Osteoblast (primary cell): ENCODE results near the gene JCAD. TPM values are rescaled to one million over a fixed set of nuclear protein-coding genes. Genes with fewer than 3 reads are reported as not detected.
"Not testable (repeated sequence)": the region's sequence is repeated elsewhere in the genome, so short reads cannot be mapped to it uniquely, and the experiment has no call there.

Experiments
- DNase-seq: peaks from one replicate; pipeline ENCODE4 v3.0.0; 2011; ENCODE audit warnings: low spot score, mixed read lengths; ENCODE audit not compliant: insufficient read length; ENCODE audit errors: missing footprints
- H2AFZ ChIP-seq: 2 replicates; pipeline ENCODE4 v1.6.0; 2011; ENCODE audit warnings: mild to moderate bottlenecking, low read length
- H3K27ac ChIP-seq: 2 replicates; pipeline ENCODE4 v1.5.1; 2011; ENCODE audit warnings: mild to moderate bottlenecking, low read depth, low read length, moderate library complexity
- H3K27me3 ChIP-seq: 2 replicates; pipeline ENCODE4 v1.6.0; 2012; ENCODE audit warnings: mild to moderate bottlenecking, control low read depth, inconsistent platforms, low read length, moderate library complexity; ENCODE audit not compliant: insufficient read depth
- H3K36me3 ChIP-seq: 2 replicates; pipeline ENCODE4 v1.5.1; 2011; ENCODE audit warnings: mild to moderate bottlenecking, low read length, control low read depth, moderate library complexity; ENCODE audit not compliant: insufficient read depth
- H3K4me1 ChIP-seq: 2 replicates; pipeline ENCODE4 v1.5.1; 2011; ENCODE audit warnings: mild to moderate bottlenecking, low read length, control low read depth, moderate library complexity; ENCODE audit not compliant: insufficient read depth
- H3K4me2 ChIP-seq: 2 replicates; pipeline ENCODE4 v1.6.0; 2011; ENCODE audit warnings: mild to moderate bottlenecking, low read length; ENCODE audit not compliant: insufficient read depth
- H3K4me3 ChIP-seq: fragments of 200-600 bp; sonication (generic); 3 replicates; pipeline ENCODE4 v1.5.1; 2012; ENCODE audit warnings: mild to moderate bottlenecking, low read length, inconsistent platforms; ENCODE audit not compliant: insufficient read depth
- H3K79me2 ChIP-seq: 2 replicates; pipeline ENCODE4 v1.6.0; 2012; ENCODE audit warnings: mild to moderate bottlenecking, low read length, control low read depth, inconsistent platforms; ENCODE audit not compliant: insufficient read depth
- H3K9me3 ChIP-seq: 2 replicates; pipeline ENCODE4 v1.5.1; 2011; ENCODE audit warnings: low read depth, low read length, control low read depth
- H4K20me1 ChIP-seq: 2 replicates; pipeline ENCODE4 v1.6.0; 2012; ENCODE audit warnings: mild to moderate bottlenecking, low read length, control low read depth; ENCODE audit not compliant: insufficient read depth
- CTCF ChIP-seq: IDR thresholded peaks from 2 replicates; pipeline ENCODE4 v1.5.1; 2011; ENCODE audit warnings: mild to moderate bottlenecking, low read depth, low read length, moderate library complexity; ENCODE audit errors: extremely low read depth
- total RNA-seq: library from RNA; depleted of rRNA; stranded (reverse); fragments of >200 nt; gene quantifications from 2 replicates; pipeline ENCODE4 v1.2.3, GENCODE V29; 2012

Gene JCAD
- total RNA-seq, 1 donor = 47.0 TPM

GRCh38 chr10:29987471-29987870 lies 71.9 kb downstream of the JCAD start:
- no peak overlapping the region for H3K4me3 ChIP-seq
- H3K36me3 ChIP-seq = no peaks in the 10 kb centered on the region
- H2AFZ ChIP-seq = no peak overlapping the region
- no peaks in the 10 kb centered on the region for H4K20me1 ChIP-seq
- TF ChIP-seq CTCF = no peak
- H3K4me2 ChIP-seq = no peak overlapping the region
- H3K27ac ChIP-seq = no peak overlapping the region
- no peaks in the 10 kb centered on the region for H3K79me2 ChIP-seq
- peaks cover 6% of the 10 kb centered on the region for H3K9me3 ChIP-seq
- no peak for DNase-seq
- H3K4me1 ChIP-seq = no peaks in the 10 kb centered on the region
- H3K27me3 ChIP-seq = peaks cover 21% of the 10 kb centered on the region

- no peak overlapping the region for H3K4me2 ChIP-seq
- no peak for TF ChIP-seq CTCF
- H3K4me3 ChIP-seq = no peak overlapping the region
- H3K27ac ChIP-seq = no peak overlapping the region
- no peak overlapping the region for H2AFZ ChIP-seq
- peaks cover 6% of the 10 kb centered on the region for H3K27me3 ChIP-seq
- no peaks in the 10 kb centered on the region for H4K20me1 ChIP-seq
- no peaks in the 10 kb centered on the region for H3K79me2 ChIP-seq
- H3K9me3 ChIP-seq = peaks cover 6% of the 10 kb centered on the region
- DNase-seq = no peak
- peaks cover 3% of the 10 kb centered on the region for H3K4me1 ChIP-seq
- no peaks in the 10 kb centered on the region for H3K36me3 ChIP-seq
Measured at GRCh38 chr10:29982997-29983648, 76.3 kb downstream of the JCAD start.

- Histone ChIP-seq H3K36me3 (no peaks in the 10 kb centered on the region), H3K79me2 (no peaks in the 10 kb centered on the region), H3K27me3 (peaks cover 7% of the 10 kb centered on the region), H4K20me1 (no peaks in the 10 kb centered on the region), H3K9me3 (peaks cover 6% of the 10 kb centered on the region), H3K27ac (no peak overlapping the region), H2AFZ (no peak overlapping the region), H3K4me1 (peaks cover 3% of the 10 kb centered on the region), H3K4me3 (no peak overlapping the region), H3K4me2 (no peak overlapping the region)
- DNase-seq = no peak
- no peak for TF ChIP-seq CTCF
Measured at GRCh38 chr10:29981510-29981909, 77.9 kb downstream of the JCAD start.

- Histone ChIP-seq H3K4me3 (no peak overlapping the region), H3K4me1 (peaks cover 3% of the 10 kb centered on the region), H4K20me1 (no peaks in the 10 kb centered on the region), H3K9me3 (peaks cover 6% of the 10 kb centered on the region), H2AFZ (no peak overlapping the region), H3K79me2 (no peaks in the 10 kb centered on the region), H3K4me2 (no peak overlapping the region), H3K27me3 (peaks cover 7% of the 10 kb centered on the region), H3K36me3 (no peaks in the 10 kb centered on the region), H3K27ac (no peak overlapping the region)
- DNase-seq = no peak
- no peak for TF ChIP-seq CTCF
Measured at GRCh38 chr10:29980084-29980483, 79.3 kb downstream of the JCAD start.

GRCh38 chr10:29979421-29979779 lies 80.0 kb downstream of the JCAD start:
- not testable (repeated sequence) for H2AFZ ChIP-seq, H3K4me2 ChIP-seq, H3K4me3 ChIP-seq, H3K79me2 ChIP-seq, H3K36me3 ChIP-seq, H3K4me1 ChIP-seq, H4K20me1 ChIP-seq, H3K9me3 ChIP-seq, DNase-seq, H3K27me3 ChIP-seq, H3K27ac ChIP-seq
